Tracheal epithelial cell (primary cell): ENCODE results near the gene CCDC180. TPM values are rescaled to one million over a fixed set of nuclear protein-coding genes. Genes with fewer than 3 reads are reported as not detected.

Experiments
- total RNA-seq: library from RNA; depleted of rRNA; stranded (reverse); fragments of >200 nt; gene quantifications from 2 replicates; pipeline ENCODE4 v1.2.1, GENCODE V29; 2014

The CCDC180 gene
- total RNA-seq: under 0.01 TPM in 1 of 2 replicates, not detected in the other

GRCh38 chr9:97307500-97308163 lies at the start of gene CCDC180:
CCDC180 (plus strand) TSS chr9:97307659; CDS start chr9:97308064, 405 bp downstream.

Other genes starting within 250 kb of the CCDC180 start
- 3.2 and 7.5 TPM in 2 replicates for gene TDRD7, start 104.4 kb downstream of the CCDC180 start, total RNA-seq
- 0.48 TPM in 1 of 2 replicates, not detected in the other for gene TMOD1, start 194.0 kb downstream of the CCDC180 start, total RNA-seq